GM12878 (cell line): ENCODE results near the gene DCLRE1B. TPM values are rescaled to one million over a fixed set of nuclear protein-coding genes. Genes with fewer than 3 reads are reported as not detected.

Experiments
- ATAC-seq: fragments of 200-7000 bp; cut with Tn5 transposase; 3 replicates; pipeline ENCODE4 v1.9.1; 2020; ENCODE audit warnings: mild to moderate bottlenecking, moderate library complexity
- BruUV-seq: library from RNA; stranded (reverse); fragments of 400-500 nt; replicated peaks from 2 replicates; lab custom pipeline; 2021; lab: Mats Ljungman, UMichigan
- CTCF ChIA-PET: fragments of 300-600 bp; sonication (Branson Sonifier 250); formaldehyde crosslinking; extraction: SDS; loops from one replicate; lab custom pipeline; 2021; ENCODE audit warnings: inconsistent platforms; lab: Yijun Ruan, JAX
- POLR2A ChIA-PET: fragments of 350-600 bp; formaldehyde crosslinking; extraction: SDS; loops from one replicate; lab custom pipeline; 2021; ENCODE audit warnings: inconsistent platforms; lab: Charles Lee
- RAD21 ChIA-PET: fragments of 300-600 bp; sonication (Branson Sonifier 250); formaldehyde crosslinking; loops from one replicate; lab custom pipeline; 2023; ENCODE audit warnings: antibody characterized with exemption; ENCODE audit not compliant: unreplicated experiment; lab: Charles Lee
- SMC1A ChIA-PET: fragments of 300-600 bp; sonication (Branson Sonifier 250); formaldehyde crosslinking; loops from one replicate; lab custom pipeline; 2023; ENCODE audit not compliant: unreplicated experiment, uncharacterized antibody; lab: Charles Lee
- DNase-seq: peaks from one replicate; pipeline ENCODE4 v3.0.0-alpha.2; 2011; ENCODE audit warnings: low read depth, low spot score
- FAIRE-seq: peaks from 3 replicates; lab custom pipeline; 2011; peaks lifted over from hg19 to GRCh38; lab: Jason Lieb, UNC
- H2AFZ ChIP-seq: 2 replicates; pipeline ENCODE4 v1.6.0; 2011; ENCODE audit warnings: low read depth, low read length, control low read depth; ENCODE audit not compliant: control insufficient read depth
- H3K27ac ChIP-seq: 2 replicates; pipeline ENCODE4 v1.5.1; 2011; ENCODE audit warnings: control low read depth; ENCODE audit not compliant: control insufficient read depth, insufficient read depth
- H3K27me3 ChIP-seq, 2 experiments: replicated peaks in 1 of 2; 2 replicates each; pipeline versions ENCODE4 v1.6.0 to v1.6.1; 2011; ENCODE audit warnings: low read length in 1 of 2; ENCODE audit not compliant: control insufficient read depth in 2 of 2, insufficient read depth in 2 of 2
- H3K36me3 ChIP-seq, 2 experiments: 2 replicates each; pipeline ENCODE4 v1.5.1; 2011; ENCODE audit warnings: low read length in 1 of 2; ENCODE audit not compliant: control insufficient read depth in 2 of 2, insufficient read depth in 2 of 2
- H3K4me1 ChIP-seq: 2 replicates; pipeline ENCODE4 v1.6.1; 2011; ENCODE audit warnings: mild to moderate bottlenecking, low read length, moderate library complexity, mixed read lengths; ENCODE audit not compliant: control insufficient read depth, insufficient read depth
- H3K4me2 ChIP-seq: 2 replicates; pipeline ENCODE4 v1.6.0; 2011; ENCODE audit warnings: control low read depth; ENCODE audit not compliant: control insufficient read depth, insufficient read depth
- H3K4me3 ChIP-seq: fragments of 200-600 bp; sonication (generic); 2 replicates; pipeline ENCODE4 v1.5.1; 2016
- H3K79me2 ChIP-seq: 2 replicates; pipeline ENCODE4 v1.6.0; 2011; ENCODE audit warnings: low read length; ENCODE audit not compliant: control insufficient read depth, insufficient read depth
- H3K9ac ChIP-seq: 2 replicates; pipeline ENCODE4 v1.8.0; 2011; ENCODE audit warnings: low read length, control low read depth, mixed read lengths; ENCODE audit not compliant: control insufficient read depth, insufficient read depth
- H3K9me3 ChIP-seq: replicated peaks from 3 replicates; pipeline ENCODE4 v1.5.1; 2011; ENCODE audit warnings: mild to moderate bottlenecking, low read length; ENCODE audit not compliant: control insufficient read depth, insufficient read depth
- H4K20me1 ChIP-seq: 2 replicates; pipeline ENCODE4 v1.6.0; 2011; ENCODE audit not compliant: control insufficient read depth, insufficient read depth
- BCL3 ChIP-seq: IDR thresholded peaks from 2 replicates; pipeline ENCODE4 v1.6.1; 2011; ENCODE audit warnings: borderline replicate concordance, low read depth, mild to moderate bottlenecking, moderate library complexity, low read length; ENCODE audit not compliant: insufficient read depth, poor library complexity, severe bottlenecking
- E2F8 ChIP-seq: fragments of 450-650 bp; IDR thresholded peaks from 2 replicates; pipeline ENCODE4 v1.6.1; 2018; ENCODE audit warnings: mild to moderate bottlenecking, low read depth, moderate library complexity; ENCODE audit not compliant: partially characterized antibody
- FOXK2 ChIP-seq: fragments of 450-650 bp; IDR thresholded peaks from 2 replicates; pipeline ENCODE4 v1.6.1; 2017; ENCODE audit warnings: mild to moderate bottlenecking, moderate library complexity
- LARP7 ChIP-seq: fragments of 450-650 bp; IDR thresholded peaks from 2 replicates; pipeline ENCODE4 v1.6.1; 2017; ENCODE audit warnings: mild to moderate bottlenecking
- MEF2A ChIP-seq: IDR thresholded peaks from 2 replicates; pipeline ENCODE4 v1.6.1; 2011; ENCODE audit warnings: low read depth, mild to moderate bottlenecking, low read length, moderate library complexity; ENCODE audit not compliant: insufficient read depth
- MEF2B ChIP-seq: fragments of 450-650 bp; IDR thresholded peaks from 2 replicates; pipeline ENCODE4 v1.6.1; 2018; ENCODE audit warnings: mild to moderate bottlenecking, moderate library complexity; ENCODE audit not compliant: partially characterized antibody, poor library complexity, severe bottlenecking
- NRF1 ChIP-seq: conservative IDR thresholded peaks from 2 replicates; pipeline ENCODE4 v1.6.1; 2011; ENCODE audit warnings: mild to moderate bottlenecking, low read depth, low read length, improper control_type of control experiment
- RELB ChIP-seq: fragments of 450-650 bp; IDR thresholded peaks from 2 replicates; pipeline ENCODE4 v1.6.1; 2017; ENCODE audit warnings: low read depth, mild to moderate bottlenecking, moderate library complexity
- STAT3 ChIP-seq: IDR thresholded peaks from 2 replicates; pipeline ENCODE4 v1.6.1; 2011; ENCODE audit warnings: low read depth, low read length, improper control_type of control experiment
- TARDBP ChIP-seq: IDR thresholded peaks from 2 replicates; pipeline ENCODE4 v1.6.1; 2016; ENCODE audit warnings: borderline replicate concordance
- WGBS: methylation state at CpG from one replicate; pipeline ENCODE4 v1.1.6; 2016; ENCODE audit warnings: low lambda C conversion rate; ENCODE audit not compliant: insufficient replicate concordance, insufficient coverage; ENCODE audit errors: missing lambda C conversion rate; 5-methylcytosine and 5-hydroxymethylcytosine counted together
- in situ Hi-C: fragments of 300-500 bp; cut with MboI; formaldehyde crosslinking; loops from 9 replicates; pipeline ENCODE4 v1.14.3; 2018; ENCODE audit warnings: mixed read lengths
- intact Hi-C: fragments of 100-400 bp; cut with micrococcal nuclease; formaldehyde crosslinking; loops from one replicate; pipeline ENCODE4 v1.14.2; 2022; ENCODE audit not compliant: unreplicated experiment
- polyA plus RNA-seq, 11 experiments: library from polyadenylated mRNA; depleted of rRNA in 4 of 11; unstranded in 6 of 11; stranded (reverse) in 5 of 11; fragments of >200 nt; fragmentation: Nextera tagmentation in 4 of 11; fragmentation: Illumina TruSeq in 1 of 11; extraction: Ambion mirVana in 4 of 11; extraction: Trizol in 1 of 11; gene quantifications; 1 replicate in 1 of 11; 2 replicates in 10 of 11; pipeline versions ENCODE4 v1.2.1 to v1.2.3, GENCODE V29; 2011 to 2016; ENCODE audit warnings: inconsistent platforms in 2 of 11, missing spikeins in 2 of 11, low read depth in 1 of 11
- total RNA-seq, 4 experiments: library from RNA; depleted of rRNA in 3 of 4; stranded (reverse); fragments of >200 nt in 3 of 4; fragmentation: Illumina TruSeq in 1 of 4; extraction: Trizol in 1 of 4; gene quantifications; 2 replicates each; pipeline versions ENCODE4 v1.2.1 to v1.2.3, GENCODE V29; 2013 to 2021
- TF ChIP-seq, protein P1 (sequence below): fragments of 450-650 bp; formaldehyde crosslinking; IDR thresholded peaks from 2 replicates; pipeline ENCODE4 v1.5.0; 2022; ENCODE audit warnings: mild to moderate bottlenecking, missing genetic modification characterization

DCLRE1B gene
- total and polyA plus RNA-seq, 10 of the 15 experiments (the other 5 are each of a cell fraction or from before 2014, with no cell fraction given), result 5.4 to 18.3 (median 13.4) TPM

- in situ Hi-C loops, result loop anchor here (5.0 kb wide), 1 partner anchor 97 kb away; no protein-coding TSS in a partner anchor
- Histone ChIP-seq H3K4me1 (peaks cover 4% of the 10 kb centered on the region), H3K9ac (peak within 1 kb of the TSS; percentile 84), H3K27me3 (no peaks in the 10 kb centered on the region), H3K4me3 (peak within 1 kb of the TSS; percentile 78), H4K20me1 (no peaks in the 10 kb centered on the region), H2AFZ (peak within 1 kb of the TSS; percentile 98), H3K79me2 (peaks cover 48% of the 10 kb centered on the region), H3K36me3 (no peaks in the 10 kb centered on the region), H3K27ac (peak within 1 kb of the TSS; percentile 97), H3K4me2 (peak within 1 kb of the TSS; percentile 80), H3K9me3 (no peaks in the 10 kb centered on the region)
- RAD21 ChIA-PET, result interaction anchor here (0.6 to 4.9 kb wide), 21 partner anchors 12 to 354 kb away, joined by 3 to 46 read pairs (median 8); partner anchors contain the start of genes AP4B1, DCLRE1B, OLFML3 and PHTF1
- intact Hi-C loops, result loop anchor here (1.0 to 2.0 kb wide), 2 partner anchors 24 to 170 kb away; partner anchors contain the start of genes DCLRE1B and PHTF1
- DNase-seq (peak; percentile 60), ATAC-seq (peak; percentile 73), FAIRE-seq (peak; percentile 13)
- SMC1A ChIA-PET, result interaction anchor here (0.6 to 7.2 kb wide), 25 partner anchors 9 to 789 kb away, joined by 3 to 103 read pairs (median 5); partner anchors contain the start of genes AP4B1, DCLRE1B and PHTF1
- POLR2A ChIA-PET, result interaction anchor here (0.5 to 5.4 kb wide), 19 partner anchors 9 to 583 kb away, joined by 3 to 65 read pairs (median 4); partner anchors contain the start of genes AP4B1 and DCLRE1B
- TSS peak; percentile 90 for BruUV-seq
- CTCF ChIA-PET, result interaction anchor here (1.0 to 6.1 kb wide), 21 partner anchors 11 to 354 kb away, joined by 3 to 44 read pairs (median 7); partner anchors contain the start of genes AP4B1 and DCLRE1B
- WGBS, result 2% methylated on average over 49 of the region's 61 CpGs
- TF ChIP-seq E2F8 (peak; percentile 96), BCL3 (no peak), RELB (peak; percentile 85), LARP7 (peak; percentile 83), NRF1 (no peak), MEF2B (no peak), STAT3 (no peak), FOXK2 (peak; percentile 53), TARDBP (peak; percentile 53; the same call in 1 of the 2 replicates), MEF2A (0 out of 2 replicates have a peak, but pooled peaks have one; percentile 21)
- TF ChIP-seq, protein P1, sequence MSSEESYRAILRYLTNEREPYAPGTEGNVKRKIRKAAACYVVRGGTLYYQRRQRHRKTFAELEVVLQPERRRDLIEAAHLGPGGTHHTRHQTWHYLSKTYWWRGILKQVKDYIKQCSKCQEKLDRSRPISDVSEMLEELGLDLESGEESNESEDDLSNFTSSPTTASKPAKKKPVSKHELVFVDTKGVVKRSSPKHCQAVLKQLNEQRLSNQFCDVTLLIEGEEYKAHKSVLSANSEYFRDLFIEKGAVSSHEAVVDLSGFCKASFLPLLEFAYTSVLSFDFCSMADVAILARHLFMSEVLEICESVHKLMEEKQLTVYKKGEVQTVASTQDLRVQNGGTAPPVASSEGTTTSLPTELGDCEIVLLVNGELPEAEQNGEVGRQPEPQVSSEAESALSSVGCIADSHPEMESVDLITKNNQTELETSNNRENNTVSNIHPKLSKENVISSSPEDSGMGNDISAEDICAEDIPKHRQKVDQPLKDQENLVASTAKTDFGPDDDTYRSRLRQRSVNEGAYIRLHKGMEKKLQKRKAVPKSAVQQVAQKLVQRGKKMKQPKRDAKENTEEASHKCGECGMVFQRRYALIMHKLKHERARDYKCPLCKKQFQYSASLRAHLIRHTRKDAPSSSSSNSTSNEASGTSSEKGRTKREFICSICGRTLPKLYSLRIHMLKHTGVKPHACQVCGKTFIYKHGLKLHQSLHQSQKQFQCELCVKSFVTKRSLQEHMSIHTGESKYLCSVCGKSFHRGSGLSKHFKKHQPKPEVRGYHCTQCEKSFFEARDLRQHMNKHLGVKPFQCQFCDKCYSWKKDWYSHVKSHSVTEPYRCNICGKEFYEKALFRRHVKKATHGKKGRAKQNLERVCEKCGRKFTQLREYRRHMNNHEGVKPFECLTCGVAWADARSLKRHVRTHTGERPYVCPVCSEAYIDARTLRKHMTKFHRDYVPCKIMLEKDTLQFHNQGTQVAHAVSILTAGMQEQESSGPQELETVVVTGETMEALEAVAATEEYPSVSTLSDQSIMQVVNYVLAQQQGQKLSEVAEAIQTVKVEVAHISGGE (CRISPR knock-in tag), result no peak
These were observed 24.0 kb downstream of the DCLRE1B start, which contains the start of gene HIPK1 for GRCh38 chr1:113928941-113929749. TSS of gene HIPK1 (plus strand) at chr1:113929324.
